ENCODE data around the gene BCAR3.

BCAR3 gene

DNA sequence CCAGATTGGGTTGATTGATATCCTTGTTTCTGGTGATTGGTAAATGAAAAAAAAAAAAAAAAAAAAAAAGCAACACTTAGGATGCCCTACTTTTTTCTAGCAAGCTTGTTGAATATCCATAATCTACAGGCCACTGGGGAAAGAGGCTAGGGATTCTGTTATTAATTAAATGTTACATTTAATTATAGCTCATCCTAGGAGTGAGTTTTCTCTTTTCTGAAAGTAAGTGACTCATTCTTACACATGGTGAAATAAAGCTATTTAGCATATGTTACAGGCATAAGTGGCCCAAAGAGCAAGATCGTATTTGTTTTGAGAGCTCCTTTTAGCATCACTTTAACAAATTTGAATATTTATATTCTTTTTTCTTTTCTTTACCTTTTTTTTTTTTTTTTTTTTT lies 139.2 kb downstream of the BCAR3 start:
- DNase-seq (ENCODE audit: low read depth), result no peak

GRCh38 chr1:93541045-93541444 lies 140.6 kb downstream of the BCAR3 start:
- no peak for DNase-seq (ENCODE audit: low read depth)

- no peak for DNase-seq (ENCODE audit: low read depth)
These were observed 143.7 kb downstream of the BCAR3 start for GRCh38 chr1:93537924-93538323.

DNA sequence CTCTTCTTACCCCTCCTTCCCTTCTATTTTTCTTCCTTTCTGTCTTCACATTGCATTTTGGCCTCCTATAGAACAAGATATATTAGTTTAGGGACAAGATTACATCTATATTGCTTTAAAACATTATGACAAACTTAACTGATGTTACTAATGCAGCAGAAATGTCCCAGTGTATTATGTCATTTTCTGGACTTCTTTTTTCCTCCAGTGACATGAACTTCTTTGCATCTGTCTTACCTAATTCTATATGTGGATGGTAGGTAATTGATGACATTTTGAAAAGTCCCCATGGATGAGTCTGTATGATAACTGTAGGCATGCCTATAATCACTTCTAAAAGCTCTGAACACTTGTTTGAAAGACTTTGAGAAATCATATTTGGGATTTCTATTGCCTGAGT lies 144.2 kb downstream of the BCAR3 start:
- no peak for DNase-seq (ENCODE audit: low read depth)

DNA sequence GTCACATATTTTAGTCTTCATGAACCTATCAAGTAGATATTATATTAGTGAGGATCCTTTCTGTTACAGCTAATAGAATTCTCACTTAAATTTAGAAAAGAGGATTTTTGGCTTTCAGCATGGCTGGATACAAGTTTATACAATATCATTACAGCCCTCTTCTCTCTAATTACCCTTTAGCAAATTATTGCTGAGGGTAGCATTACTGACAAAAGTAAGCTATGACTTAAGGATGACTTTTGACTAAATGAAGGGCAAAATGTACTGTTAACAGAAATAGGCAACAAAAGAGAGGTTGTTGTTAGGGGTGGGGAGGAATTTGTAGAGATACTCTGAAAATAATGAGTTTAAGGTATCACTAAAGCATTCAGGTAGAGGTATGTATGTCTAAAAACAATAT lies 148.0 kb downstream of the BCAR3 start:
- no peak for DNase-seq (ENCODE audit: low read depth)

DNA sequence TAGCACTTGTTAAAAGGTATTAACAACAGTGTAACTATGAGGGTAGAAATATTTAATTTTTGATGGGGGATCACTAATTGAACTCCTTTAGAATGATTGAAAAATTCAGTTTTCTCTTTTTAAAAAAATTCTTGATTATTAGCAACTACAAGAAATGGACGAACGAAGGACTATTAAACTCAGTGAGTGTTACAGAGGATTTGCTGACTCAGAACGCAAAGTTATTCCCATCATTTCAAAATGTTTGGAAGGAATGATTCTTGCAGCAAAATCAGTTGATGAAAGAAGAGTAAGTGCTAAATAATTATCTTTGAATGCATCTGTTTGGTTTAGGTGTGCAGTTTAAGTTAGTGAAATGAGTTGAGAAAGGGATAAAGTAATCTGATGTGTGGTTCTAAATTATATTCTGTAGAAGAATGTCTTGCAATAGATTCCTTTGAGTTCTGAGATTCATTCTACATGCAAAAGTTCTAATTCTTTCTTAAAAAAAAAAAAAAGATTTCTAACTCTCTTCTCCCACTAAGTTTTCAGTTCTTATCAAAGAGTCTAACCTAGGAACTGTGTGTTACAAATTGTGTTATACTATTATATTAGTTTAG lies 148.8 kb downstream of the BCAR3 start:
- DNase-seq (ENCODE audit: low read depth), result no peak

DNA sequence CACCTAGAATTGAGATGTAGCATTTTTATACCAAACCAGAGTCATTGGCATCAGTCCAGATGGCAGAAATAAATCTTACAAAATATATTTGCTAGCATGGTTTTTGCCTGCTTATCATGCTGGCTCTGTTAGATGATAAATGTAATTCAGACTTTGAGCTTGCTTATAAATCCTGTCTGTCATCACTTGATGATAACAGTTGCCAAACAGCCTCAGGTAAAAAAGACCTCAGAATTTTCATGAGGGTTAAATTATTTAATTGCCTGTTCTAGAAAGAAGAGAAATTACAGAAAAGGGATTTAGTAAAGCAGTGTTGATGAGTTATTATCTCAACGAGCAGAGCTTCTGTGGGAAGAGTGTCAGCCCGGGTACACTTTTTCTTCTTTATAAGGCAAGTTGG lies 150.4 kb downstream of the BCAR3 start:
- no peak for DNase-seq (ENCODE audit: low read depth)

- no peak for DNase-seq (ENCODE audit: low read depth)
These were observed 153.2 kb downstream of the BCAR3 start for GRCh38 chr1:93528412-93528811.

- DNase-seq (ENCODE audit: low read depth), result no peak
These were observed 155.2 kb downstream of the BCAR3 start for GRCh38 chr1:93526431-93526830.

DNA sequence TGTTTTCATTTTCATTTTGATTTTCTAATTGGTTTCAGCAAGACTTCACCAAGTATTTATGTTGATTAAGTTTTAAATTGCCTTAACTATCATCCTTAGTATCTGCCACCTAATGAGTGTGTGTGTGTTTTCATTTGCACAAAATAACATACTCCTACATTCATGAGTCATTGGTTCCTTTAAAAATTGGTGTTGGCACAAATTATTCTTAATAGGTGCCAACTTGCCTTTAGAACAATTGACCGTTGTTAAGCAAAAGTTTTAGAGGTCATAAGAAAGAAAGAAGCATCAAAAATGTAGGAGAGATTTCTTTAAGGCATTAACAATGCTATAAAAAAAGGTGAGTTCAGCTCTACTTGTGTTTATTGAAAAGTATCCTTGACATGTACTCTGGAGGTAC lies 156.2 kb downstream of the BCAR3 start:
- DNase-seq (ENCODE audit: low read depth), result no peak

GRCh38 chr1:93522721-93523120 lies 158.9 kb downstream of the BCAR3 start:
- DNase-seq (ENCODE audit: low read depth), result no peak

- no peak for DNase-seq (ENCODE audit: low read depth)
These were observed 160.0 kb downstream of the BCAR3 start for GRCh38 chr1:93521618-93522017.

DNA sequence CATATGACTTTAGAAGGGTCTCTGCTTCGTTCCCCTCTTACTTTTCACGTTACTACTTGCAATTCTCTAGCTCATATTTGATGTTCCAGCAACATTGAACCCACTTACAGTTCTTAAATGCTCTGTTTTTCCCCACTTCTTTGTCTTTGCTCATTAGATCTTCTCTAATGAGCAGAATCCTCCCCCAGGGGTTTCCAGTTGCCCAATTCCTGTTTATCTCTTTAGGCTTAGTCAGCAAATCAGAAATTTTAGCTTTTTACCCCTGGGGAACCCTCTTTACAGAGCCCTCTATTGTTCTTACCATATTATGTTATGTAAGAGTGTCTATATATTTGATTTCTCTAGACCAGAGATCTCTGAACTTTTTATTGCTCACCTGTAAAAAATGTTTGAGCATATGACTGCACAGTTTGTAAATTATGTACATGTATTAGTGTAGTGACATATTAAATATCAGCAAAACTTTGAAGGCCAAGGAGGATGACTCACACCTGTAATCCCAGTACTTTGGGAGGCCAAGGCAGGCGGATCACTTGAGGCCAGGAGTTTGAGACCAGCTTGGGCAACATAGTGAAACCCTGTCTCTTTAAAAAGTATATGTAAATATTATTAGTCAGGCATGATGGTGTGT lies 162.3 kb downstream of the BCAR3 start:
- DNase-seq (ENCODE audit: low read depth), result no peak

- no peak for DNase-seq (ENCODE audit: low read depth)
These were observed 163.1 kb downstream of the BCAR3 start for GRCh38 chr1:93518516-93518915.

- DNase-seq (ENCODE audit: low read depth), result no peak
These were observed 165.5 kb downstream of the BCAR3 start for GRCh38 chr1:93516164-93516563.
